ENCODE measurements around the gene SECISBP2.

DNA sequence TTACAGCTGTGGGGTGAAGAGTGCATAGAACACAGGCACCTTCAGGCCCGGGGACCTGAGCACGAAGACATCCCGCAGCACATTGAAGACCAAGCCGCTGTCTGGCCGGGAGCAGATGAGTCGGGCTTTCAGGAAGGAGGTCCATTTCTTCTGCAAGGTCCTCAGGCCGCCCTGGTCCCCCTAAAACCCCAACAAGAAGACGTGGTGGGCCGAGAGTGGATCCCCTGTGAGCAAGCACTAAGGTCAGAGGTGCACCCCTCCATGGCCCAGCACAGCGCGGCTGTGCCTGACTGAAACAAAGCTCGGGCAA, 70.5 kb downstream of the SECISBP2 start:
- TF ChIP-seq, protein P1, sequence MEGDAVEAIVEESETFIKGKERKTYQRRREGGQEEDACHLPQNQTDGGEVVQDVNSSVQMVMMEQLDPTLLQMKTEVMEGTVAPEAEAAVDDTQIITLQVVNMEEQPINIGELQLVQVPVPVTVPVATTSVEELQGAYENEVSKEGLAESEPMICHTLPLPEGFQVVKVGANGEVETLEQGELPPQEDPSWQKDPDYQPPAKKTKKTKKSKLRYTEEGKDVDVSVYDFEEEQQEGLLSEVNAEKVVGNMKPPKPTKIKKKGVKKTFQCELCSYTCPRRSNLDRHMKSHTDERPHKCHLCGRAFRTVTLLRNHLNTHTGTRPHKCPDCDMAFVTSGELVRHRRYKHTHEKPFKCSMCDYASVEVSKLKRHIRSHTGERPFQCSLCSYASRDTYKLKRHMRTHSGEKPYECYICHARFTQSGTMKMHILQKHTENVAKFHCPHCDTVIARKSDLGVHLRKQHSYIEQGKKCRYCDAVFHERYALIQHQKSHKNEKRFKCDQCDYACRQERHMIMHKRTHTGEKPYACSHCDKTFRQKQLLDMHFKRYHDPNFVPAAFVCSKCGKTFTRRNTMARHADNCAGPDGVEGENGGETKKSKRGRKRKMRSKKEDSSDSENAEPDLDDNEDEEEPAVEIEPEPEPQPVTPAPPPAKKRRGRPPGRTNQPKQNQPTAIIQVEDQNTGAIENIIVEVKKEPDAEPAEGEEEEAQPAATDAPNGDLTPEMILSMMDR (IDR thresholded peaks at IDR 0.05), result no peak
- TF ChIP-seq ZFX (IDR thresholded peaks at IDR 0.05; ENCODE audit: borderline replicate concordance), result no peak
